22Rv1 (cell line): ENCODE results near the gene NIT1.

ENCODE experiments used
- H3K27ac ChIP-seq: fragments of 450-650 bp; 2 replicates; pipeline ENCODE4 v1.5.1; 2017
- CTCF ChIP-seq: fragments of 450-650 bp; IDR thresholded peaks from 2 replicates; pipeline ENCODE4 v1.5.1; 2017; ENCODE audit warnings: mild to moderate bottlenecking
- ZFX ChIP-seq: fragments of 450-650 bp; IDR thresholded peaks from 2 replicates; pipeline ENCODE4 v1.6.1; 2017; ENCODE audit warnings: antibody characterized with exemption, borderline replicate concordance

The NIT1 gene

DNA sequence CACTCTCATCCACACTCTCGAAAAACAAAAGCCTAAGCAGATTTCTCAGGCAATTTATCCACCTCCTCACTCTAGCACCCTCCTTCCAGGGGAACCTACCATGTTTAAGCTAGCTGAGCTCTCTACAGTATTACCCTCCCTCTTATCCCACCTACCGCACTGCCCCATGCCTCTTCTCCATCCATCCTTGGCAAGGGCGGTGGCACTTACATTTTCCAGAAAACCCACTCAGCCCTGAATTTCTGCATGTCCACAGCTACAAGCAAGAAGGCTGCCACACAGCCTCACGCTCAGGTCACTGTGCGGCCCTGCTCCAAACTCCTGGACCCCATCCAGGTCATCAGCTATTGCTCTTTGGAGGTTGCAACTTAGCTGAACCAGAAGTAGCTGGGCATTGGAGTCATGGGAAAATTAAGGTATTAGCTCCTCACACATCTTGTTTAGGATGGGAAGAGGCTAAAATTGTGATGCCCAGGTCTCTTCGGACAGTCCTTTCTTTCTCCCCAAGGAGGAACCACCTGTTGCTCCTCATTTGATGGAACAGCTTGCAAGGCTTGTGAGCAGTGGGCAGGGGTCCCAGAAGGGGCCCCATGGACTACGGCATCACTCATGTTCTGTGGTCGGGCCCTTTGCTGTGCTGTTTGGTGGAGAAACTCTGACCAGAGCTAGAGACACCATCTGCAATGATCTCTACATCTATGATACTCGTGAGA is 18.7 kb upstream of the NIT1 start:
- peak overlapping the region; percentile 75 for H3K27ac ChIP-seq
- TF ChIP-seq ZFX (no peak), CTCF (no peak)

DNA sequence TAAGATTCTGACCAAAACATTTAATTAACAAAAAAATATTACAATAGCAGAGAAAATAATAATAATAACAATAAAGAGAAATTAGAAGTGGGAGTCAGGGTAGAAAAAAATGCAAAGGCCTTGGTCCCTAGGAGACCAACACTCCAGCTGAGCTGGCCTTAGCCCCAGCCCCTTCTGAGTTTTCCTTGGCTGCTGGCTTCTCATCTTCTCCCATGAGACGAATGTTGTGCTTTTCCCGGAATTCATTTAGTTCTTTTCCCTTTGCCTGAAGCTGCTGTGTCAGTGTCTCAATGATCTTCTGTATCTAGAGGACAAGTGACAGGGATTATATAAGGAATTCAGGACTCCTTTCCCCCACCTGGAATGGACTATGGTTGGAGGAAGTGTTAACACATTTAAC is 17.3 kb upstream of the NIT1 start:
- TF ChIP-seq ZFX, result no peak
- TF ChIP-seq CTCF, result no peak
- no peak overlapping the region for H3K27ac ChIP-seq

DNA sequence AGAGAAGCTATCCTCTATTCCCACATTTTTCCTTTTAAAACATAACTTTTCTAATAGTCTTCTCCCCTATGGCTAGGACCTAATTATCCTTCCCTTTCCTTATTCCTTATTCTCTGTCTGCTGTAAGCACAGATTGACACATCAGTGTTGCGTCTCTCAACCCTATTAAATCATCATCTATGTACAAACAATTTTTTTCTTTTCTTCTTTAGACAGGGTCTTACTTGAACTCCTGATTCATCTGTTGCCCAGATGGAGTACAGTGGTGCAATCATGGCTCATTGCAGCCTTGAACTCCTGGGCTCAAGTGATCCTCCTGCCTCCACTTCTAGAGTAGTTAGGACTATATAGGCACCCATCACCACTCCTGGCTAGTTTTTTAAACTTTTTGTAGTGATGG is 11.5 kb upstream of the NIT1 start:
- TF ChIP-seq ZFX (no peak), CTCF (no peak)
- H3K27ac ChIP-seq, result no peak overlapping the region

GRCh38 chr1:161111117-161111516 is 6.8 kb upstream of the NIT1 start:
- no peak overlapping the region for H3K27ac ChIP-seq
- TF ChIP-seq ZFX, result no peak
- no peak for TF ChIP-seq CTCF

GRCh38 chr1:161111527-161111926 is 6.4 kb upstream of the NIT1 start:
- H3K27ac ChIP-seq, result no peak overlapping the region

GRCh38 chr1:161113915-161114314 is 4.0 kb upstream of the NIT1 start:
- TF ChIP-seq CTCF (no peak), ZFX (no peak)
- H3K27ac ChIP-seq, result 0 out of 2 replicates have a peak overlapping the region, but pooled peaks have one; percentile 5

More at GRCh38 chr1:161111527-161111926, 6.4 kb upstream of the NIT1 start:
- TF ChIP-seq CTCF, result no peak
- no peak for TF ChIP-seq ZFX

DNA sequence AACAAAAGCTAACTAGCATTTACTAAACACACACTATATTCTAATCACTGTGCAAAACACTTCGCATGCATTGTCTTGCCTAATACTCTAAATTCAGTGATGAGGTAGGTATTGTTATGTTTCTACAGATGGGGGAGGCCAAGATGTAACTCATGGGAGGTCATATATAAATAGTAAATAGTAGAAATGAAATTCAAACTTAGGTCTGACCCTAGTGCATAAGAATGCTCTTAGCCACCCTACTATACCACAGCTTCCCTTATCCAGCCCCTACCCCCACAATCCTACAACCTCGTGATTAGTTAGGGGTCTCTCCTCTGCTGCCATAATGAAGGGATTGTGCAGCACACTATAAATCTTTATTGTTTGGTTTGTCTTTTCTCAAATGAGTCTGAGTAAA is 3.3 kb upstream of the NIT1 start:
- TF ChIP-seq CTCF (no peak), ZFX (no peak)
- peak overlapping the region; percentile 5; the same call in 1 of the 2 replicates for H3K27ac ChIP-seq
